Measurements from ENCODE around the gene HSF4. TPM values are rescaled to one million over a fixed set of nuclear protein-coding genes. Genes with fewer than 3 reads are reported as not detected.

The HSF4 gene
- total and polyA plus RNA-seq, 12 donors, result 9.1 to 199 (median 38.6) TPM

GRCh38 chr16:67129422-67129821 lies 35.1 kb upstream of the HSF4 start:
- Histone ChIP-seq H3K27me3 (no peaks in the 10 kb centered on the region), H3K4me1 (peaks cover 0 to 16% (median 0%) of the 10 kb centered on the region in 9 donors), H3K27ac (no peak overlapping the region), H3K4me3 (no peak overlapping the region), H3K9me3 (no peaks in the 10 kb centered on the region), H3K36me3 (peaks cover 0 to 94% (median 23%) of the 10 kb centered on the region in 9 donors)
- ATAC-seq, result peak in 1 of 8 donors; percentile 33
- intact Hi-C loops (cut with DNase I), result no loop called here
- DNase-seq, result no peak
- 74 to 86% methylated on average over 3 of the region's 3 CpGs for WGBS, 2 donors
- TF ChIP-seq CTCF (IDR thresholded peaks at IDR 0.05), result no peak

- WGBS, 2 donors, result 44 to 55% methylated on average over 3 of the region's 3 CpGs
- ATAC-seq (no peak), DNase-seq (no peak)
- H3K27me3 ChIP-seq, result no peaks in the 10 kb centered on the region
- TF ChIP-seq CTCF (IDR thresholded peaks at IDR 0.05), result no peak
- H3K27ac ChIP-seq, result no peak overlapping the region
- intact Hi-C loops (cut with DNase I), result no loop called here
- H3K9me3 ChIP-seq, result no peaks in the 10 kb centered on the region
- no peaks in the 10 kb centered on the region for H3K4me1 ChIP-seq
- peaks cover 0 to 100% (median 78%) of the 10 kb centered on the region in 9 donors for H3K36me3 ChIP-seq
- no peak overlapping the region for H3K4me3 ChIP-seq
Observed at GRCh38 chr16:67137605-67138004, 26.9 kb upstream of the HSF4 start.

- no peak for TF ChIP-seq CTCF (IDR thresholded peaks at IDR 0.05)
- no peaks in the 10 kb centered on the region for H3K27me3 ChIP-seq
- H3K4me1 ChIP-seq, result no peaks in the 10 kb centered on the region
- no peak overlapping the region for H3K4me3 ChIP-seq
- DNase-seq (no peak), ATAC-seq (peak in 4 of 8 donors; percentile 23 to 70 (median 44))
- intact Hi-C loops (cut with DNase I), result no loop called here
- H3K9me3 ChIP-seq, result no peaks in the 10 kb centered on the region
- WGBS, 2 donors, result 96 to 99% methylated on average over 13 of the region's 13 CpGs
- H3K36me3 ChIP-seq, result peaks cover 0 to 100% (median 60%) of the 10 kb centered on the region in 9 donors
- peak overlapping the region in 1 of 10 donors; percentile 44 for H3K27ac ChIP-seq
Observed at GRCh38 chr16:67141391-67141790, 23.2 kb upstream of the HSF4 start.

- no peaks in the 10 kb centered on the region for H3K9me3 ChIP-seq
- DNase-seq (no peak), ATAC-seq (no peak)
- no peaks in the 10 kb centered on the region for H3K27me3 ChIP-seq
- intact Hi-C loops (cut with DNase I), result no loop called here
- 91 to 92% methylated on average over 9 of the region's 9 CpGs for WGBS, 2 donors
- TF ChIP-seq CTCF (IDR thresholded peaks at IDR 0.05), result no peak
- H3K36me3 ChIP-seq, result peaks cover 0 to 100% (median 61%) of the 10 kb centered on the region in 9 donors
- no peak overlapping the region for H3K27ac ChIP-seq
- no peak overlapping the region for H3K4me3 ChIP-seq
- no peaks in the 10 kb centered on the region for H3K4me1 ChIP-seq
Observed at GRCh38 chr16:67142342-67142741, 22.2 kb upstream of the HSF4 start.
